Renal pelvis (tissue), 4 donors: ENCODE measurements around the gene ZNF141. TPM values are rescaled to one million over a fixed set of nuclear protein-coding genes. Genes with fewer than 3 reads are reported as not detected.
"Not testable (repeated sequence)": the region's sequence is repeated elsewhere in the genome, so short reads cannot be mapped to it uniquely, and the experiment has no call there.

Source experiments
- DNase-seq: peaks from one replicate; pipeline ENCODE4 v3.0.0-alpha.2; 2013
- polyA plus RNA-seq, 3 donors: library from polyadenylated mRNA; unstranded; fragments of 120-200 nt; gene quantifications; one replicate each; pipeline ENCODE4 v1.2.1, GENCODE V29; 2013; ENCODE audit not compliant: insufficient read length in 3 of 3

Gene ZNF141
- polyA plus RNA-seq, 3 donors: 23.7 to 46.5 (median 40.6) TPM

DNA sequence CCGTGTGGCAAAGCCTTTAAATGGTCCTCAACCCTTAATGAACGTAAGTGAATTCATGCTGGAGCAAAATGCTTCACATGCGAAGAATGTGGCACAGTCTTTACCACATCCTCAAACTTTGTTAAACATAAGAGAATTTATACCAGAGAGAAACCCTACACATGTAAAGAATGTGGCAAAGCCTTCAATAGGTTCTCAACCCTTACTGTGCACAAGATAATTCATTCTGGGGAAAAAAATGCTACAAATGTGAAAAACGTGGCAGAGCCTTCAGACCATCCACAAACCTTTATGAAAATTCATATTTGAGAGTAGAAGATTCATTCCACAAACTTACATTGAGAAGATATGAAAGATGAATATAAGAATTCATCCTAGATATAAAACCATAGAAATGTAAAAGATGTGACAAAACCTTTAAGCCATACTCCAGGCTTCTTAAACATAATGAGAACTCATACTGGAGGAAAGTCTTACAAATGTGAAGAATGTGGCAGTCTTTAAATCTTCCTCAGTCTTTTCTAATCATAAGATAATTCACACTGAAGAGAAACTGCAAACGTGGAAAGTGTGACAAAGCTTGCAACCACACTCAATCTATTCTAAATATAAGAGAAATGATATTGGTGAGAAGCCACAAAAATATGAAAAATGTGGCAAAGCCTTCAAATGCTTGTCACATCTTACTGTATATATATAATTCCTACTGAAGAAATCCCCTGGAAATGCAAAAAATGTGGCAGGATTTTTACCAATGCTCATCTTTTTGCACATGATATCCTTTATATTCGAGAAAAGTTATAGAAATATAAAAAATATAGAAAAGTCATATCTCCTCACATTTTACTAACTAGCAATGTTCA lies 36.9 kb downstream of the ZNF141 start:
- DNase-seq: no peak

DNA sequence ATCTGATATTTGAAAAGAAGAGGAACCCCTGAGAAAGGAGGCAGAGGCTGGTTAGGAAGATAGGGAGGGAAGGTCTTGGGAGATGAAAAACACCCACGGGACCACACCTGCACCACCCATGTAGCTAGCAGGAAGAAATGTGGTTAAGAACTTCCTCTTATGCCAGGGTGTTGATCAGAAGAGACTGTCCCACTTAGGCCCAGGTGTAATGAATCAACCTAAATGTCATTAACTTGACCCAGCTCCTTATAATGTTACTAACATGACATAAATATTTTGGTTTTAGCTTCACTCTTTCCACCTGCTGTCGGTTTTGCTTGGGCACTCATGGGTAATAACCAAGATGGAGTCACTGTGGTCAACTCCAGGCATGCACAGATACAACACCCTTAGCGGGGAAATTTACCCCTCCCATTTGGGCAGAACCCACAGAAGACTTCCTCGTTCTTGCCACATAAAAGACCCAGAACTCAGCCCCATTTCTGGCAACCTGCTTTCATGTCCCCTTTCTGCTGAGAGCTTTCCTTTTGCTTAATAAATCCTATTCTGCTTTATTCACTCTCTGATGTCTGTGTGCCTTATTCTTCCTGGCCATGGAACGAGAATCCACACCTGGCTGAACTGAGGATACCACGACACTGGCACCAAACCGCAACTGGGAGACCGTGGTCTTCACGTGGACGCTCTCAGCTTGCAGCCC lies 46.8 kb downstream of the ZNF141 start:
- no peak for DNase-seq

DNA sequence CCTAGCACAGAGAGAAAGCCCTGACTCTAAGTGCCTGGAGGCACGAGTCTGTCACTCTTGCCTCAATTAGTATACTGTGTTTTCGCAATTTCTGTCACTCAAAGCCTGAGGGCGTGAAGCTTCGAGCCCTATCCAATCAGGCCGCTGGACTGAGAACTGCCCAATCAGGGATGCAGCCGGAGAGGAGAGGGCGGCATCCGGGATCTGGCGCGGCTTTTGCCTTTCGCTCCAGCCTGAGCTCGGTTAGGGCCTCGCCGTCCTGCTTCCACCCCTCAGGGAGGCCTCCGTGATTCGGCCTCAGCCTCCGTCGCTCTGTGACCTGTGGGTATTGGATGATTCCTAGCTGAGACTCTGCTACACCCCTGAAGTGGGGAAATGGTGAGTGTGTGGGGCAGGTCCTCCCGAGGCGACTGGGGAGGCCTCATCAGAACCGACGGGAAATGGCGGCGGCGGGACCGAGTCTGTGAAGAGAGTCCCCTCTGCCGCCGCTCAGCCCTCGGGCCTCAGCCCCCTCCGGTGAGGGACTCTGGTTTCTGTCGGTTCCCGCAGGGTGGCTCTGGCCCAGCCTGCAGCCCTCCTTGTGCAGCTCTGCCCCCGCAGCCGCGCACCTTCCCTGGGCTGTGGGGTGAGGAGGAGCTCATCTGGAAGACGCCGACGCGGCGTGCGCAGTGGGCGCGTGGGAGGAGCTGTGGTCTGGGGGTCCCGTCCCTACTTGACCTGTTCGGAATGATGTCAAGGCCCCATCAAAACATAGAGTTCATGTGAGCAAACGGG lies 48.5 kb downstream of the ZNF141 start:
- DNase-seq: no peak

DNA sequence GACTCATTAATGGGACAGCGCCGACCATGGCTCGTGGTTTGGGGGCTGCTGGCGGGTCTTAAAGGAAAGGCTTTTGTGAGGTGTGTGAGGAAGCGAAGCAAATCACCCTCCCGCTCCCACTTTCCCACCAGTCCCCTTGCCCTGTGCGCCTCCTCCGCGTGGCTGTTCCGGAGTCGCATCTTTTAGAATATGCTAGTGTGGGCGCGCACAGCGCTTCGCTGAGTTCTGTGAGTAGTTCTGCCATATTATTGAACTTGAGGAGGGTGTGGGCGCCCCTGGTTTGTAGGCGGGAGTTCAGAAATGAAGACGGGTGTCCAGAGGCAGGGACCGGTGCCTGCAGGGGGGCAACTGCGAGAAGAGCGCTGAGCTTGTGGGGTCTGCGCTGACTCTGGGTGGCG lies 49.1 kb downstream of the ZNF141 start:
- no peak for DNase-seq

DNA sequence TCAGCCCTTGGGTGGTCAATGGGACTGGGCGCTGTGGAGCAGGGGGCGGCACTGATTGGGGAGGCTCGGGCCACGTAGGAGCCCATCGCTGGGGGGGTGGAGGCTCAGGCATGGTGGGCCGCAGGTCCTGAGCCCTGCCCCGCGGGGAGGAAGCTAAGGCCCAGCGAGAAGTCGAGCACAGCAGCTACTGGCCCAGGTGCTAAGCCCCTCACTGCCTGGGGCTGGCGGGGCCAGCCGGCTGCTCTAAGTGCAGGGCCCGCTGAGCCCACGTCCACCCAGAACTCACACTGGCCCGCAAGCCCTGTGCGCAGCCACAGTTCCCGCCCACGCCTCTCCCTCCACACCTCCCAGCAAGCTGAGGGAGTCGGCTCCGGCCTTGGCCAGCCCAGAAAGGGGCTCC lies 66.4 kb downstream of the ZNF141 start:
- DNase-seq: no peak

DNA sequence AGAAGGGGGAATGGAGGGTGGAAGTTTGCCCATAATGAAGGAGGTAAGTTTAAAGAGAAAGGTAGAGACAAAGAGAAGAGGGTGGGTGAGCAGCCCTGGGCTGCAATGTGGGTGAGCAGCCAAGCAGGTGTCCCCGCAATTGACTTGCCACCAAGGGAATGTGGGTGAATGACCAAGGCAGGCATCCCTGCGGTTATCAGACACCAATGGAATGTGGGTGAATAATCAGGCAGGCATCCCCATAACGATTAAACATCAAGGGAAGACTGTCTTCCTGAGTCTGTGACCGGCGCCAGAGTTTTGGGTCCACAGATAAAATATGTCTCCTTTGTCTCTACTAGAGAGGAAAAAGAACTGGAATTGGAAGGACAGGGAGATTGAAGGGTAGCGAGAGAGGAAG lies 70.7 kb downstream of the ZNF141 start:
- not testable (repeated sequence) for DNase-seq

DNA sequence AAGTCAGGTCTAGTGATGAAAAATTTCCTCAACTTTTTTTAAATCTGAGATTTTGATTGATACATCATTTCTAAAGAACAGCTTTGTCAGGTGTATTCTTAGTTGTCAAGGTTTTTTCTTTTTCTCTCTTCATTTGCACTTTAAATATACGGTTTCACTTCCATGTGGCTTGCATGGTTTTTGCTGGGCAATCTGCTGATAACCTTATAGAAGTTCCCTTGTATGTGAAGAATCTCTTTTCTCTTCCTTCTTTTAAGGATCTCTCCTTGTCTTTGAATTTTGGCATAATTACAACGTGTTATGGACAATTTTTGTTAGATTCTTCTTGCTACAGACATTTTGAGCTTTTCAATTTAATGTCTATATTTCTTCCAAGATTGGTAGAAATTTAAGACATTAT lies 85.0 kb downstream of the ZNF141 start:
- no peak for DNase-seq

Other genes with a start within 250 kb of the ZNF141 start
- gene ZNF718, start 213.3 kb upstream of the ZNF141 start, polyA plus RNA-seq: 10 to 100 TPM; 11.1 to 21.7 (median 18.1) TPM
- gene ZNF732, start 32.3 kb upstream of the ZNF141 start, polyA plus RNA-seq: 1 to 10 TPM; 2.4 to 3.8 (median 3.6) TPM
- 10 to 100 TPM; 31.8 to 43.9 (median 38.5) TPM for gene ZNF721, start 161.3 kb downstream of the ZNF141 start, polyA plus RNA-seq
- gene PIGG, start 161.4 kb downstream of the ZNF141 start, polyA plus RNA-seq: 10 to 100 TPM; 52.5 to 90.1 (median 82.2) TPM
- under 1 TPM in 1 of 3 donors, not detected in 2; 0.09 TPM for gene TMEM271, start 238.5 kb downstream of the ZNF141 start, polyA plus RNA-seq